ENCODE results near the gene MTMR3.
"Not testable (repeated sequence)": the region's sequence is repeated elsewhere in the genome, so short reads cannot be mapped to it uniquely, and the experiment has no call there.

Gene MTMR3

GRCh38 chr22:29883045-29883774 is at the start of gene MTMR3:
Gene MTMR3 (plus strand): TSS chr22:29883174. CDS start chr22:29971060, 87,886 bp downstream.
- peak; percentile 84 to 94 (median 91) for DNase-seq (ENCODE audit: low read depth in 2 of 3, low spot score in 1 of 3)

GRCh38 chr22:29833392-29833965 is 49.5 kb upstream of the MTMR3 start:
- no peak for DNase-seq (ENCODE audit: low read depth in 2 of 3, low spot score in 1 of 3)

- no peak for DNase-seq (ENCODE audit: low read depth in 2 of 3, low spot score in 1 of 3)
Observed at GRCh38 chr22:29834046-29834445, 48.9 kb upstream of the MTMR3 start.

- DNase-seq (ENCODE audit: low read depth in 2 of 3, low spot score in 1 of 3) = not testable (repeated sequence)
Observed at GRCh38 chr22:29836791-29837370, 46.1 kb upstream of the MTMR3 start.

- DNase-seq (ENCODE audit: low read depth in 2 of 3, low spot score in 1 of 3) = peak; percentile 99
Observed at GRCh38 chr22:29837741-29838598, 45.0 kb upstream of the MTMR3 start, which contains the start of gene ASCC2. Gene ASCC2 (minus strand): TSS chr22:29838274. CDS start chr22:29832325, 5,949 bp downstream.

- DNase-seq (ENCODE audit: low read depth in 2 of 3, low spot score in 1 of 3) = no peak
Observed at GRCh38 chr22:29838599-29838956, 44.4 kb upstream of the MTMR3 start.

- no peak for DNase-seq (ENCODE audit: low read depth in 2 of 3, low spot score in 1 of 3)
Observed at GRCh38 chr22:29839039-29839438, 43.9 kb upstream of the MTMR3 start.

- no peak for DNase-seq (ENCODE audit: low read depth in 2 of 3, low spot score in 1 of 3)
Observed at GRCh38 chr22:29840498-29840897, 42.5 kb upstream of the MTMR3 start.

GRCh38 chr22:29842172-29842571 is 40.8 kb upstream of the MTMR3 start:
- no peak for DNase-seq (ENCODE audit: low read depth in 2 of 3, low spot score in 1 of 3)

GRCh38 chr22:29842740-29843139 is 40.2 kb upstream of the MTMR3 start:
- no peak for DNase-seq (ENCODE audit: low read depth in 2 of 3, low spot score in 1 of 3)

- no peak for DNase-seq (ENCODE audit: low read depth in 2 of 3, low spot score in 1 of 3)
Observed at GRCh38 chr22:29846290-29846689, 36.7 kb upstream of the MTMR3 start.

GRCh38 chr22:29848111-29848510 is 34.9 kb upstream of the MTMR3 start:
- DNase-seq (ENCODE audit: low read depth in 2 of 3, low spot score in 1 of 3) = no peak

- no peak for DNase-seq (ENCODE audit: low read depth in 2 of 3, low spot score in 1 of 3)
Observed at GRCh38 chr22:29854432-29854831, 28.5 kb upstream of the MTMR3 start.

GRCh38 chr22:29855611-29856181 is 27.3 kb upstream of the MTMR3 start:
- no peak for DNase-seq (ENCODE audit: low read depth in 2 of 3, low spot score in 1 of 3)

GRCh38 chr22:29856496-29856895 is 26.5 kb upstream of the MTMR3 start:
- DNase-seq (ENCODE audit: low read depth in 2 of 3, low spot score in 1 of 3) = no peak

- not testable (repeated sequence) for DNase-seq (ENCODE audit: low read depth in 2 of 3, low spot score in 1 of 3)
Observed at GRCh38 chr22:29859030-29859429, 23.9 kb upstream of the MTMR3 start.

- DNase-seq (ENCODE audit: low read depth in 2 of 3, low spot score in 1 of 3) = no peak
Observed at GRCh38 chr22:29860006-29860766, 22.8 kb upstream of the MTMR3 start.

- no peak for DNase-seq (ENCODE audit: low read depth in 2 of 3, low spot score in 1 of 3)
Observed at GRCh38 chr22:29861672-29862297, 21.2 kb upstream of the MTMR3 start.

- DNase-seq (ENCODE audit: low read depth in 2 of 3, low spot score in 1 of 3) = not testable (repeated sequence)
Observed at GRCh38 chr22:29865572-29865971, 17.4 kb upstream of the MTMR3 start.

- no peak for DNase-seq (ENCODE audit: low read depth in 2 of 3, low spot score in 1 of 3)
Observed at GRCh38 chr22:29867260-29867659, 15.7 kb upstream of the MTMR3 start.

Measured in stimulated activated CD4-positive, alpha-beta T cell treated with anti-CD3 and anti-CD28 coated beads, Interleukin-12 subunit alpha, Interleukin-12 subunit beta, amount 100 ng/mL, for 48 hours (primary cell).